ENCODE data around the gene RRP9. TPM values are rescaled to one million over a fixed set of nuclear protein-coding genes. Genes with fewer than 3 reads are reported as not detected.

Gene RRP9
- total and polyA plus RNA-seq, 2 donors from 2014 or later, result 17.8 to 18.6 TPM

GRCh38 chr3:51954713-51955112 lies 13.0 kb upstream of the RRP9 start:
- intact Hi-C loops (cut with DNase I), result no loop called here
- no peak for FAIRE-seq
- no peak for TF ChIP-seq CTCF (IDR thresholded peaks at IDR 0.05; ENCODE audit: borderline replicate concordance, extremely low read depth, insufficient read depth)

GRCh38 chr3:51954105-51954504 lies 12.4 kb upstream of the RRP9 start:
- FAIRE-seq (no peak), DNase-seq (no peak)
- Histone ChIP-seq H3K4me3 (ENCODE audit: low read length in 3 of 3) (no peak overlapping the region), H3K9me3 (ENCODE audit: control insufficient read depth in 2 of 3, insufficient read depth in 1 of 3, low read length in 3 of 3) (no peaks in the 10 kb centered on the region), H3K27ac (ENCODE audit: low read depth in 2 of 2, low read length in 2 of 2) (no peak overlapping the region), H3K36me3 (ENCODE audit: control insufficient read depth in 2 of 3, insufficient read depth in 3 of 3, low read length in 3 of 3) (peaks cover 0 to 2% (median 0%) of the 10 kb centered on the region in 3 donors), H3K9ac (ENCODE audit: low read length in 3 of 3) (no peak overlapping the region), H3K27me3 (ENCODE audit: control insufficient read depth, insufficient read depth, low read length) (no peaks in the 10 kb centered on the region), H3K4me1 (ENCODE audit: control insufficient read depth in 2 of 3, insufficient read depth in 2 of 3, low read depth in 1 of 3, low read length in 3 of 3) (peaks cover 0 to 12% (median 0%) of the 10 kb centered on the region in 3 donors)
- TF ChIP-seq CTCF (IDR thresholded peaks at IDR 0.05; ENCODE audit: borderline replicate concordance, extremely low read depth, insufficient read depth), result no peak
- intact Hi-C loops (cut with DNase I), result no loop called here

More at GRCh38 chr3:51954713-51955112, 13.0 kb upstream of the RRP9 start:
- H3K9ac ChIP-seq (ENCODE audit: low read length in 3 of 3), result no peak overlapping the region
- DNase-seq, result peak in 1 of 5 donors; percentile 36
- H3K36me3 ChIP-seq (ENCODE audit: control insufficient read depth in 2 of 3, insufficient read depth in 3 of 3, low read length in 3 of 3), result no peaks in the 10 kb centered on the region
- H3K27me3 ChIP-seq (ENCODE audit: control insufficient read depth, insufficient read depth, low read length), result no peaks in the 10 kb centered on the region
- H3K27ac ChIP-seq (ENCODE audit: low read depth in 2 of 2, low read length in 2 of 2), result no peak overlapping the region
- no peak overlapping the region for H3K4me3 ChIP-seq (ENCODE audit: low read length in 3 of 3)
- H3K9me3 ChIP-seq (ENCODE audit: control insufficient read depth in 2 of 3, insufficient read depth in 1 of 3, low read length in 3 of 3), result no peaks in the 10 kb centered on the region
- peaks cover 0 to 12% (median 0%) of the 10 kb centered on the region in 3 donors for H3K4me1 ChIP-seq (ENCODE audit: control insufficient read depth in 2 of 3, insufficient read depth in 2 of 3, low read depth in 1 of 3, low read length in 3 of 3)

GRCh38 chr3:51953445-51953844 lies 11.7 kb upstream of the RRP9 start:
- FAIRE-seq (no peak), DNase-seq (peak in 1 of 5 donors; percentile 31)
- Histone ChIP-seq H3K9ac (ENCODE audit: low read length in 3 of 3) (no peak overlapping the region), H3K4me3 (ENCODE audit: low read length in 3 of 3) (no peak overlapping the region), H3K4me1 (ENCODE audit: control insufficient read depth in 2 of 3, insufficient read depth in 2 of 3, low read depth in 1 of 3, low read length in 3 of 3) (peaks cover 0 to 12% (median 0%) of the 10 kb centered on the region in 3 donors), H3K36me3 (ENCODE audit: control insufficient read depth in 2 of 3, insufficient read depth in 3 of 3, low read length in 3 of 3) (peaks cover 0 to 4% (median 0%) of the 10 kb centered on the region in 3 donors), H3K9me3 (ENCODE audit: control insufficient read depth in 2 of 3, insufficient read depth in 1 of 3, low read length in 3 of 3) (no peaks in the 10 kb centered on the region), H3K27ac (ENCODE audit: low read depth in 2 of 2, low read length in 2 of 2) (no peak overlapping the region), H3K27me3 (ENCODE audit: control insufficient read depth, insufficient read depth, low read length) (no peaks in the 10 kb centered on the region)
- intact Hi-C loops (cut with DNase I), result no loop called here
- no peak for TF ChIP-seq CTCF (IDR thresholded peaks at IDR 0.05; ENCODE audit: borderline replicate concordance, extremely low read depth, insufficient read depth)

- Histone ChIP-seq H3K27me3 (ENCODE audit: control insufficient read depth, insufficient read depth, low read length) (no peaks in the 10 kb centered on the region), H3K27ac (ENCODE audit: low read depth in 2 of 2, low read length in 2 of 2) (no peak overlapping the region), H3K4me3 (ENCODE audit: low read length in 3 of 3) (no peak overlapping the region), H3K36me3 (ENCODE audit: control insufficient read depth in 2 of 3, insufficient read depth in 3 of 3, low read length in 3 of 3) (peaks cover 0 to 4% (median 2%) of the 10 kb centered on the region in 3 donors), H3K4me1 (ENCODE audit: control insufficient read depth in 2 of 3, insufficient read depth in 2 of 3, low read depth in 1 of 3, low read length in 3 of 3) (peaks cover 0 to 8% (median 0%) of the 10 kb centered on the region in 3 donors), H3K9me3 (ENCODE audit: control insufficient read depth in 2 of 3, insufficient read depth in 1 of 3, low read length in 3 of 3) (no peaks in the 10 kb centered on the region), H3K9ac (ENCODE audit: low read length in 3 of 3) (no peak overlapping the region)
- no peak for FAIRE-seq
- intact Hi-C loops (cut with DNase I), result no loop called here
- no peak for TF ChIP-seq CTCF (IDR thresholded peaks at IDR 0.05; ENCODE audit: borderline replicate concordance, extremely low read depth, insufficient read depth)
- DNase-seq, result no peak
Observed at GRCh38 chr3:51950899-51951298, 9.2 kb upstream of the RRP9 start.

Measured in kidney (tissue), 14 donors.